Nasal cavity respiratory epithelium epithelial cell of viscerocranial mucosa (primary cell): ENCODE results near the gene UQCC5. TPM values are rescaled to one million over a fixed set of nuclear protein-coding genes. Genes with fewer than 3 reads are reported as not detected.

Experiments used
- total RNA-seq: library from RNA; depleted of rRNA; stranded (reverse); fragments of >200 nt; gene quantifications from 2 replicates; pipeline ENCODE4 v1.2.3, GENCODE V29; 2014

The UQCC5 gene, protein sequence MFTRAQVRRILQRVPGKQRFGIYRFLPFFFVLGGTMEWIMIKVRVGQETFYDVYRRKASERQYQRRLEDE
- 3.1 and 8.5 TPM in 2 replicates for total RNA-seq

DNA sequence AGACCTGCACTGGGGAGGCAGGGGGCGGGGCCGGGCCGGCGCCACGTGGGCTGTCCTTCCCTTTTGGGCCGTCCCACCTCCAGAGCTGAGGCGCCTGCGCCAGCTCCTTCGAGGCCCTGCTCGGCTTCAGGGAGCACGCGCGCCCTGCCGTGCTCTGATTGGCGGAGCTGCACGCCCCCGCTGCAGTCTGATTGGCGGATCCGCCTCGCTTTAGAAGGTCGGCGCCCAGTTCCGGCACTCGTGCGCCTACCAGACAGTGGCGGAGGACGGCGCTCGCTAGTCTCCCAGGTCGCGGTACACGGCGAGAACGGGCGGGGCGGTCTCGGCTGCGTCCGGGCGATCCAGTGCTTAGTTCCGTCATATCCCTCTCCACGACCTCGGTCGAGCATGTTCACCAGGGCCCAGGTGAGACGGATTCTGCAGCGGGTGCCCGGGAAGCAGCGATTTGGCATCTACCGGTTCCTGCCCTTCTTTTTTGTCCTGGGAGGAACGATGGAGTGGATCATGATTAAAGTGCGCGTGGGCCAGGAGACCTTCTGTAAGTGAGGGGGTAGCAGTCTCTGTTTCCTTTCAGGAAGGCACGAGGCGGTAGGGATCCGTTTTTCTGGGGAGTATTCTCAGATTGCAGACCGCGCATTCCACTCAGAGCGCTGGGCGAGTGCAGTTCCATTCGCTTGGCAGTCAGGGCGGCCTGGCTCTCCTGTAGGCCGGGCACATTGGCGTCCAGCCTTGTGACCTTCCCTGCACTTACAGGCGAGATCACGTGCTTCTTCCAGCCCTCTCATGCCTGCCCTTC lies at the start of gene UQCC5:
Gene UQCC5, plus strand, starts transcription at position 237 of the 796 bp plus-strand sequence. Its CDS starts 151 bp downstream, at position 388.

DNA sequence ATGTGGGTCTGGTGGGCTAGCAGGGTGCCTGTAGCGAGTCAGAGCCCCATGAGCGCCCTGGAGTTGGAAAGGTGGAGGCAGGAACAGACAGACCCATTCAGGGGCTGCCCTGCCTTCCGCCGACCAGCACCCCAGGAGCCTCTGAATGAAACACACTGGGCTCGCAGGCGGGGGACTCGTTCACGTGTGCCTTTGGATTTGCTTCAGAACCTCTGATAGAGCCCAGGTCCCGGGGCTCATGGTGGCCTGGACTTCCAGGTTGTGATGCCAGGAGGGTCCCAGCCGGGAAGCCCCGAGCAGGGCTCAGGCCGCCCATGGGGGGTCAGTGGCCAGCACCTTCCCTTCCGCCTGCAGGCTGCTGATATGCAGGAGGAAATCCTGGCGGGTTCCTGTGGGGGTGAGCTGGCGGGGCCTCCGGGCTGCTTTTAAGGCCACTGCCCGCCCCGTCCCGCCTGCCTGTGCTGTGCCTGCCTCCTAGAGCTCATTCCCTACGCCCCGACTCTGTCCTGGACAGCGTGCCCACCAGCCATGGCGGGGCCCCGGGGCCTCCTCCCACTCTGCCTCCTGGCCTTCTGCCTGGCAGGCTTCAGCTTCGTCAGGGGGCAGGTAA lies 41.4 kb upstream of the UQCC5 start, which contains the start of gene STAB1:
Gene STAB1, plus strand, starts transcription at position 453 of the 610 bp plus-strand sequence. Its CDS starts 76 bp downstream, at position 529.

DNA sequence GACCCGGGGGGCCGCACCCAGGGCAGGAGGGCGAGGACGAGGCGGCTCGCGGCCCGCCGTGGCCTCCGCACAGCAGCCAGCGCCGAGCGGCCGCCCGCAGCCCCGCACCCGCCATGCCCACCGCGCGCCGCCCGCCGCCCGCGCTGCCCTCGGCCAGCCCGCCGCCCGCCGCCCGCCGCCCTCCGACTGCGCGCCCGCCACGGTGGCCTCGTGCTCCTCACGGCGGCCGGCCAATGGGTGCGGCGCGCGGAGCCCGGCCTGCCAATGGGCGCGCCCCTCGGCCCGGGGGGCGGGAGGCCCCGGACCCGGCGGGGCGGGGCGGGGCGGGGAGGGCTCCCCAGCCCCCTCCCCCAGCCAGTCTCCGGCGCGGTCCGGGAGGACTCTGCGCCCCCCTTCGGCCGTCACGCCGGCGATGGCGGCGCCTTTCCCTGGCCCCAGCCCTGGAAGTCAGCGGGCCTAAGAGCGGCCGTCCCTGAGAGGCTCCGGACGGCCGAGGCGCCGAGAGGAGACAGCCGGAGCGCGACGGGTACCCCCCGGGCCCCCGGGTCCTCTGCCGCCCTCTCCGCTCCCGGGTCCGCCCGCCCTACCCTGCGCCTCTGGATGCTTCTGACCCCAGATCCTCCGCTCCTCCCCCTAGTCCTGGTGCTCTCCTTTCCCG lies 2.7 kb upstream of the UQCC5 start, which contains the start of gene NT5DC2:
Gene NT5DC2, minus strand, starts transcription at position 235 of the 658 bp plus-strand sequence. Its CDS starts 120 bp downstream, at position 115.

Other genes with a start within 250 kb of the UQCC5 start
- 2.4 and 6.2 TPM in 2 replicates for gene GLYCTK, start 248.8 kb upstream of the UQCC5 start, total RNA-seq
- 0.68 and 1.9 TPM in 2 replicates for gene DNAH1, start 220.3 kb upstream of the UQCC5 start, total RNA-seq
- gene BAP1, start 126.6 kb upstream of the UQCC5 start, total RNA-seq = 77.5 and 103 TPM in 2 replicates
- gene PHF7, start 125.9 kb upstream of the UQCC5 start, total RNA-seq = 8.7 and 10.3 TPM in 2 replicates
- gene SEMA3G, start 91.5 kb upstream of the UQCC5 start, total RNA-seq = 0.28 and 0.34 TPM in 2 replicates
- 0.68 TPM in 1 of 2 replicates, not detected in the other for gene TNNC1, start 82.6 kb upstream of the UQCC5 start, total RNA-seq
- 27.3 and 65.7 TPM in 2 replicates for gene NISCH, start 81.0 kb upstream of the UQCC5 start, total RNA-seq
- under 0.01 and 0.07 TPM in 2 replicates for gene STAB1, start 41.3 kb upstream of the UQCC5 start, total RNA-seq
- 16.7 and 64.4 TPM in 2 replicates for gene NT5DC2, start 2.7 kb upstream of the UQCC5 start, total RNA-seq
- gene PBRM1, start 149.3 kb downstream of the UQCC5 start, total RNA-seq = 70.1 and 109 TPM in 2 replicates
- gene GNL3, start 149.4 kb downstream of the UQCC5 start, total RNA-seq = 186 and 219 TPM in 2 replicates
- gene GLT8D1, start 169.2 kb downstream of the UQCC5 start, total RNA-seq = 60.1 and 73.4 TPM in 2 replicates
- gene SPCS1, start 169.5 kb downstream of the UQCC5 start, total RNA-seq = 56.8 and 72.8 TPM in 2 replicates
- gene NEK4, start 234.3 kb downstream of the UQCC5 start, total RNA-seq = 21.5 and 28.1 TPM in 2 replicates
- not detected in 2 replicates for gene ITIH1, start 241.0 kb downstream of the UQCC5 start, total RNA-seq